Articular chondrocyte of knee joint (primary cell): Measurements from ENCODE around the gene BRDT. TPM values are rescaled to one million over a fixed set of nuclear protein-coding genes. Genes with fewer than 3 reads are reported as not detected.

Experiments
- total RNA-seq: library from RNA; depleted of rRNA; stranded (reverse); fragments of >200 nt; gene quantifications from 2 replicates; pipeline ENCODE4 v1.2.3, GENCODE V29; 2012

Gene BRDT
- total RNA-seq, result not detected in 2 replicates

GRCh38 chr1:91949356-91949699 lies at the start of gene BRDT:
TSS of gene BRDT (plus strand) at chr1:91949401. CDS start at chr1:91962755, 13,354 bp downstream.

Other genes starting within 250 kb of the BRDT start
- 59.5 and 76.8 TPM in 2 replicates for gene TGFBR3, start 63.2 kb upstream of the BRDT start, total RNA-seq
- 0.13 TPM in 1 of 2 replicates, not detected in the other for gene EPHX4, start 80.6 kb downstream of the BRDT start, total RNA-seq
- 0.26 TPM in 1 of 2 replicates, not detected in the other for gene SETSIP, start 126.0 kb downstream of the BRDT start, total RNA-seq
- 6.3 and 8.8 TPM in 2 replicates for gene BTBD8, start 130.9 kb downstream of the BRDT start, total RNA-seq